ENCODE measurements around the gene RIMBP3B. TPM values are rescaled to one million over a fixed set of nuclear protein-coding genes. Genes with fewer than 3 reads are reported as not detected.
"Not testable (repeated sequence)": the region's sequence is repeated elsewhere in the genome, so short reads cannot be mapped to it uniquely, and the experiment has no call there.

RIMBP3B gene, protein sequence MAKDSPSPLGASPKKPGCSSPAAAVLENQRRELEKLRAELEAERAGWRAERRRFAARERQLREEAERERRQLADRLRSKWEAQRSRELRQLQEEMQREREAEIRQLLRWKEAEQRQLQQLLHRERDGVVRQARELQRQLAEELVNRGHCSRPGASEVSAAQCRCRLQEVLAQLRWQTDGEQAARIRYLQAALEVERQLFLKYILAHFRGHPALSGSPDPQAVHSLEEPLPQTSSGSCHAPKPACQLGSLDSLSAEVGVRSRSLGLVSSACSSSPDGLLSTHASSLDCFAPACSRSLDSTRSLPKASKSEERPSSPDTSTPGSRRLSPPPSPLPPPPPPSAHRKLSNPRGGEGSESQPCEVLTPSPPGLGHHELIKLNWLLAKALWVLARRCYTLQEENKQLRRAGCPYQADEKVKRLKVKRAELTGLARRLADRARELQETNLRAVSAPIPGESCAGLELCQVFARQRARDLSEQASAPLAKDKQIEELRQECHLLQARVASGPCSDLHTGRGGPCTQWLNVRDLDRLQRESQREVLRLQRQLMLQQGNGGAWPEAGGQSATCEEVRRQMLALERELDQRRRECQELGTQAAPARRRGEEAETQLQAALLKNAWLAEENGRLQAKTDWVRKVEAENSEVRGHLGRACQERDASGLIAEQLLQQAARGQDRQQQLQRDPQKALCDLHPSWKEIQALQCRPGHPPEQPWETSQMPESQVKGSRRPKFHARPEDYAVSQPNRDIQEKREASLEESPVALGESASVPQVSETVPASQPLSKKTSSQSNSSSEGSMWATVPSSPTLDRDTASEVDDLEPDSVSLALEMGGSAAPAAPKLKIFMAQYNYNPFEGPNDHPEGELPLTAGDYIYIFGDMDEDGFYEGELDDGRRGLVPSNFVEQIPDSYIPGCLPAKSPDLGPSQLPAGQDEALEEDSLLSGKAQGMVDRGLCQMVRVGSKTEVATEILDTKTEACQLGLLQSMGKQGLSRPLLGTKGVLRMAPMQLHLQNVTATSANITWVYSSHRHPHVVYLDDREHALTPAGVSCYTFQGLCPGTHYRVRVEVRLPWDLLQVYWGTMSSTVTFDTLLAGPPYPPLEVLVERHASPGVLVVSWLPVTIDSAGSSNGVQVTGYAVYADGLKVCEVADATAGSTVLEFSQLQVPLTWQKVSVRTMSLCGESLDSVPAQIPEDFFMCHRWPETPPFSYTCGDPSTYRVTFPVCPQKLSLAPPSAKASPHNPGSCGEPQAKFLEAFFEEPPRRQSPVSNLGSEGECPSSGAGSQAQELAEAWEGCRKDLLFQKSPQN (N-terminal part only)
- not detected for total RNA-seq
- long read RNA-seq, full-length matches to known transcripts, result 1 of 1 reads
- long read RNA-seq, partial matches to known transcripts, result 0 of 1 reads
- long read RNA-seq, other reads (novel, unspliced or antisense), result 0 of 1 reads

DNA sequence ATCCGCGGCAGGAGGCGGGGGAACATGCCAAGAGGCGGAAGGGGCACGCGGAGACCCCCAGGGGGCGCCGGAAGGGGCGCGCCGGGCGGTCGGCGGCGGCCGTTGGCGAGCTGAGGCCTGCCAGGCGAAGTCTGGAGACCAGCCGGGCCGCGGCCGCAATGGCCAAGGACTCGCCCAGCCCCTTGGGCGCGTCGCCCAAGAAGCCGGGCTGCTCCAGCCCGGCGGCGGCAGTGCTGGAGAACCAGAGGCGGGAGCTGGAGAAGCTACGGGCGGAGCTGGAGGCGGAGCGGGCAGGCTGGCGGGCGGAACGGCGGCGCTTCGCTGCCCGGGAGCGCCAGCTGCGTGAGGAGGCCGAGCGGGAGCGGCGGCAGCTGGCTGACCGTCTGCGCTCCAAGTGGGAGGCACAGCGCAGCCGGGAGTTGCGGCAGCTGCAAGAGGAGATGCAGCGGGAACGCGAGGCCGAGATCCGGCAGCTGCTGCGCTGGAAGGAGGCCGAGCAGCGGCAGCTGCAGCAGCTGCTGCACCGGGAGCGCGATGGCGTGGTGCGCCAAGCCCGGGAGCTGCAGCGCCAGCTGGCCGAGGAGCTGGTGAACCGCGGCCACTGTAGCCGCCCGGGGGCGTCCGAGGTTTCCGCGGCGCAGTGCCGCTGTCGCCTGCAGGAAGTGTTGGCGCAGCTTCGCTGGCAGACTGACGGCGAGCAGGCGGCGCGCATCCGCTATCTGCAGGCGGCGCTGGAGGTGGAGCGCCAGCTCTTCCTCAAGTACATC lies at the start of gene RIMBP3B:
Gene RIMBP3B (plus strand): TSS at position 51 of the 767 bp plus-strand sequence. CDS start 108 bp downstream, at position 159.
- ATAC-seq (ENCODE audit: poor library complexity), result peak; percentile 94

DNA sequence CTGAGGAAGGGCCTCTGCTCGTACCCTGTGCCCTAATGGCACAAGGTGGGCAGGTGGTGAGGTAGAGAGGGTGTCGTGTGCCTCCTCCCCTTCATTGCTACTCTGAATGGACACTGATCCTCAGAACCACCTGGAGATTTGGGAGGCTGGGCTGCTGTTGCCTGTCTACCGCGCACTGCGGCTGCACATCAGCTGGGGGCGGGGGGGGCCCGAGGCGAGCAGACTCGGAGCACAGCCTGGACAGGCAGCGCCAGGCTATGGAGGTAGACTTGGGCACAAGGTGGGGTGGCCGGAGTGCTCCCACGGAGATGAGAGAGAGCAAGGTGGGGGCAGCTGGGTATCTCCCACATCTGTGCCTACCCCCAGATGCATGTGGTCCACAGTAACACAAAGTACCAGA lies 26.0 kb upstream of the RIMBP3B start:
- DNase-seq; intact Hi-C loops (cut with DNase I); ATAC-seq (ENCODE audit: poor library complexity): not testable (repeated sequence)

More for the DNA sequence above, at the start of gene RIMBP3B:
- intact Hi-C loops (cut with DNase I); DNase-seq: not testable (repeated sequence)

DNA sequence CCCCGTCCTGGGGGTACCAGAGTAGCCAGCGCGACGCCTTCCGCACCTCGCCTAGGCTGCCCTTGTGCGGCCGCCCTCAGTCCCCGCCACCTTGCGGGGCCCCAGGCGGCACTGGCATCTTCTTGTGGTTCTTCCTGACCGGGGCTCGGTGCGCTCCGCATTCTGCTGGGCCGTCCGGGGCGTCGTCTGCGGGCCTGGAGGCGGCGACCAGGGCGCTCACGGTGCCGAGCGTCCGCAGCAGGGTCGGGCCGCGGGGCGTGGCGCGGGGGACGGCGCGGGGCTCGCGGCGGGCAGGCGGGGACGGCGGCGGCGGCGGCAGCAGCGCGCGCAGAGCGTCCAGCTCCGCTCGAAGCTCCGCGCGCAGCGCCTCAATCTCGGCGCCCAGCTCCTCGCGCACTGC lies 23.0 kb upstream of the RIMBP3B start:
- intact Hi-C loops (cut with DNase I); DNase-seq; ATAC-seq (ENCODE audit: poor library complexity): not testable (repeated sequence)

DNA sequence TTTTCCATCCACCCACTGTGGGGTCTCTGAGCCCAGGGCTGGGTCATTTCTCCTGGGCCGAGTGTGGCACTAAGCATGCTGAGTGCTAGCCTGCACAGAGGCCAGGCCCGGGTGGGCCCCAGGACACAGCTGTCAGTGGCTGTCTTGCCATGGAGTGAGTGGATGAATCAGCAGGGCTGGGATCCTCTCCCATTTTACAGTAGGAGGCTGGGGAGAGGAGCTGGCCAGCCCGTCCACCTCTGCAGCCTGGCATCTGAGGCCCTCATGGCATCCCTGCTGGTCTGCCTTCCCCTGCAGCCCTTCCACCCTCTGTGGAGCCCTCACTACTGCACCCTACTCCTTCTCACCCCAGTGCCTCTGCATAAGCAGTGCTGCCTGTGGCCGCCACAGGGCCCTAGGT lies 21.1 kb upstream of the RIMBP3B start:
- ATAC-seq (ENCODE audit: poor library complexity); DNase-seq; intact Hi-C loops (cut with DNase I): not testable (repeated sequence)

DNA sequence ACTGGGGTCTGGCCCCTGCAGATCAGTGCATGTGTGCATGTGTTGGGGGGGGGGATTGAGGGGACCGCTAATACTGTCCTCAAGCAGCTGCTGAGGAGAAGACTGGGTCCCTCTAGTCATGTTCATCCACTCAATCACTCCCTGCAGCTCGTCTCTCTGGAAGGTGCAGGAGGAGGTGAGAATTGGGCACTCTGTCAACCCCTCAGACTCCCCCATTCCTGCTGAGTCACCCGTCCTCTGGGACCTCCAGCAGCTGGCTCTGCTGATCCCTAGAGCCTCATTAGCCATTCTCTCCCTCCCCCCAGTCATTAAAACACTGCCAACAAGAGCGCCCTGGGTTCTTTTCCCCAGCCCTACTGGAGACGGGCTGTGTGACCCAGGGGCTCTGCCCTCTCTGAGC lies 20.5 kb upstream of the RIMBP3B start:
- intact Hi-C loops (cut with DNase I); ATAC-seq (ENCODE audit: poor library complexity); DNase-seq: not testable (repeated sequence)

DNA sequence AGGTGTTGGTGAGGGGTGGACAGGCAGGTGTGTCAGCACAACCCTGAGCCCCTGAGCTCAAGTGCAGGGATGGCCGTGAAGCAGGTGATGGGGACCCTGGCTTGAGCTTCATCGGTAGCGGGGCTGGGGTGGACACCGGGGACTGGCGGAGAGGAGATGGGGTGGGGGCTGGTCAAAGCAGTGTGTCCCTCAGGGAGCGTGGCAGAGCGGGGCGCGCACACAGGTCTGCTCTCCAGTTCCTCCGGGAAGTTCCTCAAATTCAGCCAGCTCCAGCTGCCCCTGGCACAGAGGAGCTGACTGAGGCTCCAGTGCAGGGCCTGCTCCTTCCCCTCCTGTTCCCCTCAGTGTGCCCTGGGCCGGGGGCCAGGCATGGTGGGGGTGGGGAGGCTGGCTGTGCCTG lies 19.7 kb upstream of the RIMBP3B start:
- DNase-seq; intact Hi-C loops (cut with DNase I); ATAC-seq (ENCODE audit: poor library complexity): not testable (repeated sequence)

DNA sequence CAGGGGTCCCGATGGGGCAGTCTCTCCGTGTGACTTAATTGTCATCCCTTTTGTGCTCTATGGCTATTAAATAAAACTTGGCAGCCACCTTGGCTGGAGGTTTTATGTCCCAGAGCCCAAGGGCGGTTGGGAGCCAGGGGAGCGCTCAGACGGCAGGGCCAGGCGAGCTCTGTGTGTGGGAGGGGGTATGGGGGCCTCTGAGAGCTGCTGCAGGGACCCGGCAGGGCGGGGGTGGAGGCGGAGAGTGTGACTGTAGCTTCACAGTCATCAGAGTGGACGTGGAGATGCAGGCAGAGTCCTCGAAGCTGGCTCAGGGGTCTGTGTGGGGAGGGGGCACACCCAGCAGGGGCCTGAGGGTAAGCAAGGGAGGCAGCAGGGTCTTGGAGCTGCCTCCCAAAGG lies 19.2 kb upstream of the RIMBP3B start:
- ATAC-seq (ENCODE audit: poor library complexity); DNase-seq; intact Hi-C loops (cut with DNase I): not testable (repeated sequence)

DNA sequence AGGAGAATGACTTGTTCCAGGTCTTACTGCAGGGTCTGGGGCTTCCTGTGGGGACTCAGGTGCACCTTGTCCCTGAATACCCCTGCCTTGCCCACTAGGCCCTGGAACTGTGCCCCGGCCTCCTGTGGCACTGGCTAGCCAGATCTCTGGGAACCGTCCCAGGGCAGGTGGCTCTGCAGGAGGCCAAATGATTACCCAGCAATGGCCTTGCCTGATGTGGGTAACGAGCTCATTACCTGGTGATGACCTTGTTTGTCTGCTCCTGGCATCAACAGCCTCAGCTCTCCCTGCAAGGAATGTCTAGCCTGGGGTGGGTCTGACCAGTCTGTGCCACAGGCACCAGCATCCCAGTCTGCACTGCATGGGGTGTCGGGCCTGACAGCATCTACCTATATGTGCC lies 18.2 kb upstream of the RIMBP3B start:
- ATAC-seq (ENCODE audit: poor library complexity); intact Hi-C loops (cut with DNase I); DNase-seq: not testable (repeated sequence)

DNA sequence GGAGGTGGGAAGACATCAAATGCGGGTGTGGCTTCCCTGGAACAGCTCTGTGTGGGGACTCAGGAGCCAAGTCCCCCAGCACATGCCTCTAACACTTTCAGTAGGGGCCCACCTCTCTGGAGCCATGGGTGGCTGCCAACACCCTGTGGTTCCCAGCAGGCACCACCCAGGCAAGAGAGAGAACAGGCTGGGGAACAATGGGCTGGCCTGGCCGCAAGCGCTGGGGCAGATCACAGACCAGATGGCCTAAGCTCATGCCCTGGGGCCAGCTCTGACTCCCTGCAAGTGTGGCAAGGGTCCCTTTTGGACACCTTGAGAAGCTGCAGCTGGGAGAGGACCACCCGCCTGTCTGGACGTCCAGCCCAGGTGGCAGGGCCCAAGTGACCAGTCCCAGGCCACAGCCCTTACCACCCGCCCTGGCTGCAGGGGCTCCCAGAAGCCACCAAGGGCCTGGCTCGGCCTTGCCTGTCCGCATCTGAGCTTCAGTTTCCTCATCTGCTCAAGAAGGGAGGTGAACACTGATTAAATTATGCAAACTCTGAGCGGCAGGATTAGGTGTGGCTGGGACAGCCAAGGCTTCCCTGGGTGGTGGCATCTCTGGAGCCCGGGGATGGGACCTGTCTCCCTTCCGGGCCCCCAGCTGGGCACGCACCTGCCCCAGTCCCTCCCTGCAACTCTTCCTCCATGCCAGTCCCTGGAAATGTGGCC lies 14.8 kb upstream of the RIMBP3B start:
- intact Hi-C loops (cut with DNase I); DNase-seq; ATAC-seq (ENCODE audit: poor library complexity): not testable (repeated sequence)

DNA sequence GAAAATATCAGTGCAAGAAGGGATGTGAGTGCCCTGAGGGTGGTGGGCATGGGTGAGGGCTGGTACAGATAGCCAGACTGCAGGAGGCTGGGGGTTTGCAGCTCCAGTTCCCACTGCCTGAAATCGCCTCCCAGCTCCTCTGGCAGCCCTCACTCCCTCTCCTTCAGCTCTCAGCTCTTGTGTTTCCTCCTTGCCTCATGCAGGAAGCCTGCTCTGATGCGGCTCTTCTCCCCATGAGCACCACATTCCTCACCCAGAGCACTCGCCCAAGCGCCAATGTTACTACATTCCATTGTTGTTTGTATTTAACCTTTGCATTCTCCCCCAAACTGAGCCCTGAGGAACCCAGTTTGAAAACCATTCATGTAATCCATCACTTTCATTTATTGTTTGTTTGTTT lies 7.7 kb upstream of the RIMBP3B start:
- DNase-seq; intact Hi-C loops (cut with DNase I); ATAC-seq (ENCODE audit: poor library complexity): not testable (repeated sequence)

DNA sequence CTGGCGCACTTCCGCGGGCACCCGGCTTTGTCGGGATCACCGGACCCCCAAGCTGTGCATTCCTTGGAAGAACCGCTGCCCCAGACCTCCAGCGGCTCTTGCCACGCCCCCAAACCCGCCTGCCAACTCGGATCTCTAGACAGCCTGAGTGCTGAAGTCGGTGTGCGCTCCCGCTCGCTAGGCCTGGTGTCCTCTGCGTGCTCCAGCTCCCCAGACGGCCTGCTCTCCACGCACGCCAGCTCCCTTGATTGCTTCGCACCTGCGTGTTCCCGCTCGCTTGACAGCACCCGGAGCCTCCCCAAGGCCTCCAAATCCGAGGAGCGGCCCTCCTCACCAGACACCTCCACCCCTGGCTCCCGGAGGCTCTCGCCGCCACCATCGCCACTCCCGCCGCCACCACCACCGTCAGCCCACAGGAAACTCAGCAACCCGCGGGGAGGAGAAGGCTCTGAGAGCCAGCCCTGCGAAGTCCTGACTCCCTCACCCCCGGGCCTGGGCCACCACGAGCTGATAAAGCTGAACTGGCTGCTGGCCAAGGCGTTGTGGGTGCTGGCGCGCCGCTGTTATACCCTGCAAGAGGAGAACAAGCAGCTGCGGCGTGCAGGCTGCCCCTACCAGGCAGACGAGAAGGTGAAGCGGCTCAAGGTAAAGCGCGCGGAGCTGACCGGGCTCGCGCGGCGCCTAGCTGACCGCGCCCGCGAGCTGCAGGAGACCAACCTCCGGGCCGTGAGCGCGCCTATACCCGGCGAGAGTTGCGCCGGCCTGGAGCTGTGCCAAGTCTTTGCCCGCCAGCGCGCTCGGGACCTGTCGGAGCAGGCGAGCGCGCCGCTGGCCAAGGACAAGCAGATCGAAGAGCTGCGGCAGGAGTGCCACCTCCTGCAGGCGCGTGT lies 1.2 kb downstream of the RIMBP3B start:
- DNase-seq; intact Hi-C loops (cut with DNase I): not testable (repeated sequence)
- ATAC-seq (ENCODE audit: poor library complexity), result peak; percentile 70

DNA sequence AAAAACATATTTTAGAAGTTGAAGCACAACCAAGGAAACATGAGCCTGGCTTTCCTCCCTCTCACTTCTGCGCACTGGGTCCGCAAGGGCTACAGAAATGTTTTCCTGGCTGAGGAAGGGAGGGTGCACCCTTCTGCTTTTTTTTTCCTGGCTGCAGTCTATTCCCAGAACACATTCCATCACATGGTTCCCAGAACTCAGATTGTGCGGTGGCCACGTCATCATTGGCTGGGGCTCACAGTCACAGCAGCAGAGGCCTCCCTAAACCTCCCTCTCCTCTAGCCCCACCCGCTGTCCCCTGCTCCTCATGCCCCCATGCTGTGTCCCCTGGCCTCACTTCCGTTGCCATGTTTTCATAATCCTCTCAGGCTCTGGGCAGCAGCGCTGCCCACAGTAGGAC lies 5.9 kb downstream of the RIMBP3B start:
- ATAC-seq (ENCODE audit: poor library complexity), result peak; percentile 56
- DNase-seq; intact Hi-C loops (cut with DNase I): not testable (repeated sequence)

DNA sequence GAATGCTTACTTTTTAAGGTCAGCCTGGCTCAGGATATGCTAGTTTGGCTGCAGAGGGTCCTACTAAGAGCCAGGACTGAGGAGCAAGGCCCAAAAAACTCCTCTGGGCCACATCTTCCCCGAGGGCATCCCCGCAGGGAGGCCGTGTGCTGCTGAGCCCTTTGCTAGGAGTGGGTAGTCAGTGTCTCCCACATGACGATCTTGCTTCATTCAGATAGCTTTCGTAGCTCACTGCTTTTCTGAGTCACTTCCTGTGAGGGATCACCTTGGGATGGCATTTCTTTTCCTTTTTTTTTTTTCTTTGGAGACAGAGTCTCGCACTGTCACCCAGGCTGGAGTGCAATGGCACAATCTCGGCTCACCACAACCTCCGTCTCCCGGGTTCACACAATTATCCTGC lies 6.5 kb downstream of the RIMBP3B start:
- DNase-seq; ATAC-seq (ENCODE audit: poor library complexity); intact Hi-C loops (cut with DNase I): not testable (repeated sequence)

DNA sequence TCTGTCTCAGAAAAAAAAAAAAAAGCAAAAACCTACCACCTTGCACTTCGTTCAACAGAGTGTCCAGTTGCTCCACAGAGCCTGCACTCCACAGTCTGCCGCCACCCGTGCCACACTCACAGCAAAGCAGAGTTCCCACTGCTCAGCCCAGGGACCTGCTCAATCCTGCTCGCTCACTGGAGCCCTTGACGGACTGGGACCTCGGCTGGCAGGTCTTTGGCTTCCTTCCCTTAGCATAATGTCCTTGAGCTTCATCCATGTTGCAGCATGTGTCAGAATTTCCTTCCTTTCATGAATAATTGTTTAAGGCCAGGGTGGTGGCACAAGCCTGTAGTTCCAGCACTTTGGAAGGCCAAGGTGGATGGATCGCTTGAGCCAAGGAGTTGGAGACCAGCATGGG lies 11.1 kb downstream of the RIMBP3B start:
- DNase-seq; ATAC-seq (ENCODE audit: poor library complexity); intact Hi-C loops (cut with DNase I): not testable (repeated sequence)

DNA sequence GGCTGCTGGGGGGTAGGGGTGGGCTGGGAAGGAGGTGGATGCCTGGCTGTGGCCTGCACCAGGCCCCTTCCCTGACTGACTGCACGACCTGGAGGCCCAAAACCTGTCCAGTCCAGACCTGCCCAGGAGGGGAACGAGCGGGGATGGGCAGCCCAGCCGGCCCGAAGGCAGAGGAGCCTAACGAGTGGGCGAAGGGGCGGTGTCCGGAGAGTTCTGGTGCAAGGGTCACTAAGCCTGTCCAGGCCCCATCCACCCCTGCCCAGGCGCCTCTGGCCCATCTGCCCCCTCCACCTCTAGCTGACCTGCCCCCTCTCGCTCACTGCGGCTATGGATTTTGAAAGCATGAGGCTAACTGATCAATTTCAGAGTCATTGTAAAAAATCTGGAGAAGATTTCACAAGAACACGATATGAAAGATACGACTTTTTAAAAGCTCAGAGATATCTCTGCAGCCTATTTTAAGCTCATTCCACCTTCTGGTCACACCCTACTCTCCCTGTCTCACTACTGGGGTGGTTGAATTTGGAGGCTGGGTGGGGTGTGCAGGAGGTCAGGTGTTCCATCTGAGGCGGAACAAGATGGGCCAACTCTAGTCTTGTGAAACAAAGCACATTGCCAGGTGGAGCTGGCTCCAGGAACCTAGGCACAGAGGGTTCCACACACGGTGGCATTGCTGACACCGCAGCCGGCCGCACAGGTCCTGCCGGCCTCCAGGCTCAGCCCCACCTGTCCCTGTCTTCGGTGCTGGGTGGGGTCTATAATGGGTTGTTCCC lies 17.8 kb downstream of the RIMBP3B start:
- ATAC-seq (ENCODE audit: poor library complexity); intact Hi-C loops (cut with DNase I); DNase-seq: not testable (repeated sequence)
